GM19238 (cell line): ENCODE results near the gene AQP3.
"Not testable (repeated sequence)": the region's sequence is repeated elsewhere in the genome, so short reads cannot be mapped to it uniquely, and the experiment has no call there.

Source experiments
- DNase-seq: peaks from one replicate; pipeline ENCODE4 v3.0.0; 2011; ENCODE audit warnings: low spot score; ENCODE audit not compliant: insufficient read length

The AQP3 gene

GRCh38 chr9:33442125-33442524 lies 5.3 kb downstream of the AQP3 start:
- no peak for DNase-seq

GRCh38 chr9:33440609-33441008 lies 6.8 kb downstream of the AQP3 start:
- DNase-seq = no peak

- DNase-seq = no peak
Observed at GRCh38 chr9:33440204-33440603, 7.2 kb downstream of the AQP3 start.

- DNase-seq = no peak
Observed at GRCh38 chr9:33439731-33440130, 7.7 kb downstream of the AQP3 start.

GRCh38 chr9:33438926-33439680 lies 8.3 kb downstream of the AQP3 start:
- DNase-seq = no peak

GRCh38 chr9:33437898-33438297 lies 9.5 kb downstream of the AQP3 start:
- DNase-seq = no peak

GRCh38 chr9:33437205-33437604 lies 10.2 kb downstream of the AQP3 start:
- no peak for DNase-seq

- DNase-seq = no peak
Observed at GRCh38 chr9:33436445-33436844, 10.9 kb downstream of the AQP3 start.

- no peak for DNase-seq
Observed at GRCh38 chr9:33435821-33436277, 11.5 kb downstream of the AQP3 start.

GRCh38 chr9:33434317-33435105 lies 12.9 kb downstream of the AQP3 start:
- DNase-seq = no peak

- DNase-seq = no peak
Observed at GRCh38 chr9:33433871-33434270, 13.5 kb downstream of the AQP3 start.

- DNase-seq = no peak
Observed at GRCh38 chr9:33431420-33431819, 16.0 kb downstream of the AQP3 start.

- no peak for DNase-seq
Observed at GRCh38 chr9:33430942-33431341, 16.5 kb downstream of the AQP3 start.

GRCh38 chr9:33429256-33429985 lies 18.0 kb downstream of the AQP3 start:
- no peak for DNase-seq

GRCh38 chr9:33426843-33427293 lies 20.5 kb downstream of the AQP3 start:
- DNase-seq = no peak

GRCh38 chr9:33425128-33425533 lies 22.3 kb downstream of the AQP3 start:
- DNase-seq = no peak

GRCh38 chr9:33424492-33424891 lies 22.9 kb downstream of the AQP3 start:
- not testable (repeated sequence) for DNase-seq

GRCh38 chr9:33424043-33424442 lies 23.4 kb downstream of the AQP3 start:
- not testable (repeated sequence) for DNase-seq

GRCh38 chr9:33419708-33420303 lies 27.6 kb downstream of the AQP3 start:
- no peak for DNase-seq

GRCh38 chr9:33418090-33418489 lies 29.3 kb downstream of the AQP3 start:
- no peak for DNase-seq

GRCh38 chr9:33416996-33417395 lies 30.4 kb downstream of the AQP3 start:
- no peak for DNase-seq
